HG03159 (cell line): Measurements from ENCODE around the gene CAMKK1.

Experiments used
- ATAC-seq: cut with Tn5 transposase; IDR thresholded peaks from one replicate; pipeline ENCODE4 v1.9.1; 2021; ENCODE audit warnings: mild to moderate bottlenecking, moderate library complexity; ENCODE audit not compliant: unreplicated experiment

Gene CAMKK1

DNA sequence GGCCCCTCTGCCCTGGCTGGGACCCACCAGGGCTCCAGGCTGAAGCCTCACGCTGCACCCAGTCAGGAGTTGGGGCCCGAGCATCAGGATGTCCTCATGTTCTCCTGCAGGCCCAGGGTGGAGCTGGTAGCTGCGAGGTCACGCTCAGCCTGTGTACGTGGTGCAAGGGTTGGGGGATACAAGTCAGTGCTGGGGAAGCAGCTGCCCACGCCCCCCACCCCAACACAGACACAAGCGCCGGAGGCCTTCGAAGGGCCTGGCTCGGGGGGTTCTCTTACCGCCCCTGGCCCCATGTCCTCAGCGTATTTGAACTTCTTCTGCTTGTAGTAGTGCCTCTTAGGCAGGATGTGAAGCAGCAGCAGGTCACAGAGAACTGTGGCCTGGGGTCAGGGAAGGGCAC is 4.9 kb upstream of the CAMKK1 start:
- no peak for ATAC-seq

DNA sequence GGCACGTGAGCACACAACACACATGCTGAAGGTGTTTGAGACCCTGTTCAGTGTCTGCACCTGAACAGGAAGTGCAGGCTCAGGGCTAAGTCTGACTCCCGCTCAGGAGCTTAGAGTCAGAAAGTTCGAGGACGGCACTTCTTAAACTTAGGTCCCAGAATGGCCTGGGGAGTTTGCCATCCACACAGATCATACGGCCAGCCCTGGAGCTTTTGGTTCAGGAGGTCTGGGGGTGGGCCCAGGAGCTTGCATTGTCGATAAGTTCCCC is 4.0 kb upstream of the CAMKK1 start:
- no peak for ATAC-seq

DNA sequence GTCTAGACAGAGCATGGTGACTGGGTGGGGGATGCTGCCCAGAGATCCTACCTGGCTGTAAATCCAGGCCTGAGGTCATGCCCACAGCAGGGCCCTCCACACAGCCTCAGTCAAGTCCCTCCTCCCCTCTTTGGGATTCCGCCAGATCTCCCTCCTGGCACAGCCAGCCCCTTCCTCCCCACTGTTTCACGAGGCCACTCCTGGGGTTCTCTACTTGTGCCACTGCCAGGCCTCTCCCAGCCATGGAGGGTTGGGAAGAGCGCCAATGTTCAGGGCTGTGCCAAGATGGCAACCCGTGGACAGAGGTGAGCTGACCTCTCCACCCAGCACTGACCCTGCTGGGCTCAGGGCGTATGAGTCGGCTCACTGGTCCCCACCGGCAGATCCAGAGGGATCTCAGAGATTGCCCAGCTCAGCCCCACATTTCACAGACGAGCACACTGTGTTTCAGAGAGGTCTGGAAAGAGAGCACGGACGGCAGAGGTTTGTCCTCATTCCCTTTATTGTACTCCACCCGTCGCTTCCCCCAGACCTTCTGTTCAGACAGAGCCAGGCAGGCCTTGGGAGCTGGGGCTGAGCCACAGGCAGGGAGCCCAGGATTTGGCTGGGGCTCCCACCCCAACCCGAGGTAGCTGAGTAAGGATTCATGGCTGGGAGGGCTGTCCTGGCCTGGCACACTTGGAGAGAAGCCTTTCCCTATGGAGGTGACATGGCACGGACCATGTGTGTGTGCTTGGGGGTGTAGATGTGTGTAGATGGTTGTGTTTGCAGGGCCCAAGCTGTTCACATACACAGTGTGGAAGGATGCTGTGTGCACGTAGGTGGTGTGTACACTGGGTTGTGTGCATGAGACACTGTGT is 3.5 kb upstream of the CAMKK1 start:
- no peak for ATAC-seq

DNA sequence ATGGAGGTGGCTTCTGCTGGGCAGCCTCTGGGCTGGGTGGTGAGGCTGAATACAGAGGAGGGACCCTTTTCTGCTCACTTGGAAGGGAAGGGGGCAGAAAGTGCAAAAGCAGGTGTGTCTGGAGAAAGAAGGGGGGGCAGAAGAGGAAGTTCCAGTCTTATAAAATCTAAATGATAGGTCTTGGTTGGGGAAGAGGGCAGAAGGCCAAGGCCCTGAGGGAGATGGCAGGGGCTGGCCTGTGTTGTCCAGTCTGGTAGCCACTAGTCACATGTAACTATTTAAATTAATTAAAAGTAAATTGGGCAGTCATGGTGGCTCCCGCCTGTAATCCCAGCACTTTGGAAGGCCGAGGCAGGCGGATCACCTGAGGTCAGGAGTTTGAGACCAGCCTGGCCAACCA is 2.5 kb upstream of the CAMKK1 start:
- ATAC-seq: no peak

- ATAC-seq: no peak
Observed at GRCh38 chr17:3894911-3895343, 2.1 kb upstream of the CAMKK1 start.

- ATAC-seq: no peak
Observed at GRCh38 chr17:3894188-3894587, 1.3 kb upstream of the CAMKK1 start.

DNA sequence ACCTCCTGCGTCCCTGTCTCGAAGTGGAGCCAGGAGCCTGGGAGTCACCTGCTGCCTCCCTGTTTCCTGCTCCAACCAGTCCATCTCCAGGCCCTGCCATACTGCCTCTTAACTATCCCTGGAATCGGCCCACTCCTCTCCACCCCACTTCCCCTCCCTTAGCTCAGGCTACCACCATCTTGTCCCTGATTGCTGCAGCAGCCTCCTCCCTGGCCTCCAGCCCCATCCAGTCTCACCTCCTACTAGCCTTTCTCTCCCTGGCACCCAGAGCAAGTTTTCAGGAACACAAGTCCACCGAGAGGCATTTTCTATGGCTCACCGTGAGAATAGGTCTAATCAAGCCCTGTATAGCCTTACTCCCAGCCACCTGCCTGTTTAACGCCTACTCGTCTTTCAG is 865 bp upstream of the CAMKK1 start:
- no peak for ATAC-seq

- ATAC-seq: peak; percentile 17
Observed at GRCh38 chr17:3892095-3892998, 506 bp downstream of the CAMKK1 start.

DNA sequence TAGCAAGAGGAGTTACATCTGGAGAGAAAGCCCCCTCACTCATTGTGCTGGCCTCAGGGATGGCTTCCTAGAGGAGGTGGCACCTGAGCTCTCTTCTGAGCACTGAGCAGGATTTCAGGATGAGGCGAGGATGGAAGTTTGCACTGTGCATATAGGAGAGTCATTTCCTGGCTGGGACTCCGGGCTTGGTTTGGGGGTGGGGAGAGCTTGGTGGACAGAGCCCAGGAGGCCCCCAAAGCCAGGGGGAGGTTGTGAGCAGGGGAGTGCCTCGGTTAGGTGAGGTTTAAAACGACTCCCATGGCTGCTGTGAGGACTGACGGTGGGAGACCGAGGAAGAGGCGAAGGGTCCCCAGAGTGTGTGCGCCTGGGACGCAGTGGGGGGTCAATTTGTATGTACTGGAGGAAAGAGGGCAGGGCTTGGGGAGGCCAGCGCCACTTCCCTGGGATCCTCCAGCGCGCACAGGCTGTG is 1.2 kb downstream of the CAMKK1 start:
- no peak for ATAC-seq

DNA sequence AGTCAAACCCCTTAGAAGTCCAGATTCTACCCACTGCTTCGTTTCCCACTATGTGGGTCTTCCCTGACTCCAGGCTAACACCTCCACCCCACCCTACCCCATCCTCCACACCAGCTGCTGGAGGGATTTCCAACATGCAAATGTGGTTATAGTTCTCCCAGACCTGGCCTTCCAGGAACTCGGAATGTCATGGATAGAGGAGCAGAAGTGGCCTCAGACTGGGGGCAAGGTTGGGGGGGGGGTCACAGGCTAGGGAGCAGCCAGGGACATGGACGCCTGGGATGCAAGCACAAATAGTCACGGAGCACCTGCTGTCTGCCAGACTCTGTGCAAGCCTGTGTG is 2.0 kb downstream of the CAMKK1 start:
- no peak for ATAC-seq

GRCh38 chr17:3890082-3890877 is 2.6 kb downstream of the CAMKK1 start:
- ATAC-seq: no peak

GRCh38 chr17:3889325-3890012 is 3.4 kb downstream of the CAMKK1 start:
- no peak for ATAC-seq

DNA sequence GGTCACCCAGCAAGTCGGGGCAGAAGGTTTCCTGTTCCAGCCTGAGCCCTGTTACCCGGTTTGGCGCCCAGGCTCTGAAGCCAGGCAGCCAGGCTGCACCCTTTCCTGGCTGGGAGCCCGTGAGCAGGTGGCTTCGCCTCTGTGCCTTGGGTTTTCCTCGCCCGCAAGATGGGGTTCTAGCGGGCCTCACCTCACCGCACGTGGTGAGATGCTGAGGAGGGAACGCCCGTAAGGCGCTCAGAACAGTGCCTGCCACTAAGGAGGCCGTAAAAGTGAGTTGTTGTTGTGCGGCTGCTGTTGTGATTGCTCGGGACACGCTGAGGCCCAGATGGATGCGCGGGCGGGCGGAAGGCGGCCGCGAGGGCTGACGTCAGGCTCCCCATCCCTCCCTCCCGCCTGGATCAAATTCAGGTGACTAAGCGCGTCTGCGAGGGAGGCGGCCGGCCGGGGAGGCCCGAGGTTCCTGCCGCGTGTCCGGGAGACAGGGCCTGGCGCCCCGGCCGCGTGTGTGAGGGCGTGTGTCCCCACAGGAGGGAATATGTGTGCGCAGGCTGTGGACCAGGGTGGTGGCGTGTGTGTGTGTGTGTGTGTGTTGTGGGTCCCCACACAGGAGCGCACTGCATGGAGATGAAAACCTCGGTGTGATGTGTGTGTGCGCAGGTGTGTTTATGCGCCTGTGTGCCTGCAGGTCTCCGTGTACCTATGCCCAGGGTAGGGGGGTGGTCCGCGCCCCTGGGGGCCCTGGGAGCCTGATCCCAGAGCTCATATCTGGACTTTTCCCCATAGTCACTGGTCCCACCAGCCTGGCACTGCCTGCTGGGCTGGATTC is 4.3 kb downstream of the CAMKK1 start:
- ATAC-seq: no peak

GRCh38 chr17:3887804-3888203 is 5.0 kb downstream of the CAMKK1 start:
- no peak for ATAC-seq

- ATAC-seq: no peak
Observed at GRCh38 chr17:3887394-3887793, 5.5 kb downstream of the CAMKK1 start.

- ATAC-seq: no peak
Observed at GRCh38 chr17:3886776-3887175, 6.1 kb downstream of the CAMKK1 start.

DNA sequence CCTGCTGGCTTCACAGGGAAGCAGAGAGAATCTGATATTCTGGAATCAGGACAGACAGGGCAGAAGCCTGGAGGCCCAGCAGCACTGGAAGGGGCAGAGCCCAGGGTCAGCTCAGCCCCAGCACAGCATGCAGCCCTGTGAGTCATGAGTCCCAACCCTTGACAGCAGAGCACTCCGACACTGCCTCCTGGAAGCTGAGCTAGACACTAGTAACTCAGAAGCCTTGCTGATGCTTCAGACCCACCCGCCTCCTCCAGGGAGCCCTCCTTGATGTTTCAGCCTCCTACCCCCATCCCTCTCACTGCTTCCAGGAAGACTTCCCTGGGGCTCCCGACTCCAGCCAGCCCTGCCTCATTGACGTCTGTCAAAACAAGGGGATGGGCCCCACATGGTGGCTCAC is 6.9 kb downstream of the CAMKK1 start:
- ATAC-seq: no peak

DNA sequence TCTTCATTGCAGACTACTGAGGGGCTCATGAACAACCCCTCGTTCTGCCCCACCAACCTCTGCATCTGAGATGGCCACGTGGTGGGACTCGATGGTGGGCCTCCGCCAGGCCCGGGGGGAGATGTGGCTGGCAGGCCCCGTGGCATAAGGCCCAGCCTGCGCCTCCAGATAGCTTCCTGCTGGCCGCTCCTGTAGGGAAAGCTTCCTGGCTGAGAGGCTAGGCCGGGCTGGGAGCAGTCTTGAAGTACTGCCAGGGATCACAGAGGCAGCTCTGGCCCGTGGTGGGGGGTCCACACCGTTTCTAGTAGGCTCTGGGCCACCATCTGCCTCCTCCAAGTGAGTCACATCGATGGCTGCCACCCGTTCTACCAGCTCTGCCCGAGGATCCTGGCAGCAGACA is 7.6 kb downstream of the CAMKK1 start:
- no peak for ATAC-seq

DNA sequence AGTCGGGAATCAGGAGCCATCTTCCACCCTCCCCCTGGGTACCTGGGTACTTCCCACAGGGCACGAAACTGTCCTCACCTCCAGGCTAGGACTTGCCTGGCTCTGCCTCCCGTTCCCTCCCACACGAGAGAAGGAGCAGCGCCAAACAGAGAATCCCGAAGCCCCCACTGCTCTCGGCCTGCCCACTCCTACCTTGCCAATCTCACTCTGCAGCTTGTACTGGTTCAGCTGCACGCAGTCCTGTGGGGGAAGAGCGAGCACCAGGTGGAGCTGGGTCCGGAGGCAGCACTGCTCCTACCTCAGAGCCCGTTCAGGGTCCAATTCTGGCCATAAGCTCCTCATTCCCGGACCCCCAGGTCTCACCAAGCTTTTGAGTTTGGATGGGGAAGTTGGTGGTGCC is 8.7 kb downstream of the CAMKK1 start:
- no peak for ATAC-seq

GRCh38 chr17:3882276-3882675 is 10.6 kb downstream of the CAMKK1 start:
- no peak for ATAC-seq
